Breast epithelium (tissue), 3 donors: ENCODE measurements around the gene GPR37L1.

Source experiments
- CTCF ChIP-seq, 3 donors: fragments of 450-650 bp; IDR thresholded peaks; one replicate each; pipeline ENCODE4 v1.5.1; 2016 to 2017; ENCODE audit warnings: antibody characterized with exemption in 3 of 3, mild to moderate bottlenecking in 3 of 3, moderate library complexity in 3 of 3
- POLR2A ChIP-seq: fragments of 450-650 bp; IDR thresholded peaks from one replicate; pipeline ENCODE4 v1.6.1; 2016; ENCODE audit warnings: antibody characterized with exemption, mild to moderate bottlenecking, moderate library complexity

GRCh38 chr1:202165942-202166843 lies 43.5 kb downstream of the GPR37L1 start:
- TF ChIP-seq CTCF (IDR thresholded peaks at IDR 0.05), result no peak
- TF ChIP-seq POLR2A, result no peak
